ENCODE results near the gene APEX2. TPM values are rescaled to one million over a fixed set of nuclear protein-coding genes. Genes with fewer than 3 reads are reported as not detected.

APEX2 gene, protein sequence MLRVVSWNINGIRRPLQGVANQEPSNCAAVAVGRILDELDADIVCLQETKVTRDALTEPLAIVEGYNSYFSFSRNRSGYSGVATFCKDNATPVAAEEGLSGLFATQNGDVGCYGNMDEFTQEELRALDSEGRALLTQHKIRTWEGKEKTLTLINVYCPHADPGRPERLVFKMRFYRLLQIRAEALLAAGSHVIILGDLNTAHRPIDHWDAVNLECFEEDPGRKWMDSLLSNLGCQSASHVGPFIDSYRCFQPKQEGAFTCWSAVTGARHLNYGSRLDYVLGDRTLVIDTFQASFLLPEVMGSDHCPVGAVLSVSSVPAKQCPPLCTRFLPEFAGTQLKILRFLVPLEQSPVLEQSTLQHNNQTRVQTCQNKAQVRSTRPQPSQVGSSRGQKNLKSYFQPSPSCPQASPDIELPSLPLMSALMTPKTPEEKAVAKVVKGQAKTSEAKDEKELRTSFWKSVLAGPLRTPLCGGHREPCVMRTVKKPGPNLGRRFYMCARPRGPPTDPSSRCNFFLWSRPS
- polyA plus RNA-seq (2012; ENCODE audit: insufficient read depth, insufficient read length, low read depth), result 30.5 TPM

DNA sequence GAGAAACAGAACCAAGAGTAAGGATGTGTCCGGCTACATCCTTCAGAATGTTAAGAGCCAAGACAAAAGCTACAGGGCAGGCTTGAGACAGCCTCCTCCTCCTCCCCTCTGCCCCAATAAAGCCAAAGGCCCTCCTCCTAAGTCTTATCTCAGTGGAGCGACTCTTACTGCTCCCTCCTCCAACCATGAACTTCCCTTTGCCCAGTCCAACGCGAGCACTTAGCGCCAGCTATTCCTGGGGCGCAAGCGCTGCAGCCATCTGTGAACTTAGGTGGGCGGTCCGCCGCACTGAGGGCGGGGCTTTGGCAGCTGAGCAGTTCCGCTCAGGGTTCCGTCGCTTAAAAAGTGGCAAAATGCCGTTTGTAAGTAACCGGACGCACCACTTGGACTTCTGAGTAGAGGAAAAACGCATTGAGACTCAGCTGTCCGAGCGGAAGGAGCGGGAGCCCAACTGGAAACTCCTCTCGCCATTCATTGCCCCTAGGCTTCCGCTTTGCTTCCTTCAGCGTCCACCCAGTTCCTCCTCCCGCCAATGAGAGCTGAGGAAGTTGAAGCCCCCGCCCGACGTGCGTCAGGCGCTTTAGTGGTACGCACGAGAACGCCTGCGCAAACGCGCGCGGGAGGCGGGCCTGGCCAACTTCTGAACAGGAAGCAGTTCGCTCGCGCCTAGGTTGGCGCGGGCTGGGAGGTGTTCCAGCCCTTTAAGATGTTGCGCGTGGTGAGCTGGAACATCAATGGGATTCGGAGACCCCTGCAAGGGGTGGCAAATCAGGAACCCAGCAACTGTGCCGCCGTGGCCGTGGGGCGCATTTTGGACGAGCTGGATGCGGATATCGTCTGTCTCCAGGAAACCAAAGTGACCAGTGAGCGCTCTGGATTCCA, at the start of gene APEX2:
APEX2 (plus strand) TSS at position 647 of the 882 bp plus-strand sequence; CDS start at position 707, 60 bp downstream.
- H3K4me1 ChIP-seq, result no peaks in the 10 kb centered on the region
- H3K4me3 ChIP-seq (ENCODE audit: low read depth, low read length), result peak within 1 kb of the TSS; percentile 78
- H3K36me3 ChIP-seq, result peaks cover 6% of the 10 kb centered on the region
- TF ChIP-seq, protein P1, sequence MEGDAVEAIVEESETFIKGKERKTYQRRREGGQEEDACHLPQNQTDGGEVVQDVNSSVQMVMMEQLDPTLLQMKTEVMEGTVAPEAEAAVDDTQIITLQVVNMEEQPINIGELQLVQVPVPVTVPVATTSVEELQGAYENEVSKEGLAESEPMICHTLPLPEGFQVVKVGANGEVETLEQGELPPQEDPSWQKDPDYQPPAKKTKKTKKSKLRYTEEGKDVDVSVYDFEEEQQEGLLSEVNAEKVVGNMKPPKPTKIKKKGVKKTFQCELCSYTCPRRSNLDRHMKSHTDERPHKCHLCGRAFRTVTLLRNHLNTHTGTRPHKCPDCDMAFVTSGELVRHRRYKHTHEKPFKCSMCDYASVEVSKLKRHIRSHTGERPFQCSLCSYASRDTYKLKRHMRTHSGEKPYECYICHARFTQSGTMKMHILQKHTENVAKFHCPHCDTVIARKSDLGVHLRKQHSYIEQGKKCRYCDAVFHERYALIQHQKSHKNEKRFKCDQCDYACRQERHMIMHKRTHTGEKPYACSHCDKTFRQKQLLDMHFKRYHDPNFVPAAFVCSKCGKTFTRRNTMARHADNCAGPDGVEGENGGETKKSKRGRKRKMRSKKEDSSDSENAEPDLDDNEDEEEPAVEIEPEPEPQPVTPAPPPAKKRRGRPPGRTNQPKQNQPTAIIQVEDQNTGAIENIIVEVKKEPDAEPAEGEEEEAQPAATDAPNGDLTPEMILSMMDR (IDR thresholded peaks at IDR 0.05; ENCODE audit: low read depth, low read length), result no peak
- peak; percentile 90 for DNase-seq
- no peaks in the 10 kb centered on the region for H3K27me3 ChIP-seq
- H3K9me3 ChIP-seq, result no peaks in the 10 kb centered on the region

DNA sequence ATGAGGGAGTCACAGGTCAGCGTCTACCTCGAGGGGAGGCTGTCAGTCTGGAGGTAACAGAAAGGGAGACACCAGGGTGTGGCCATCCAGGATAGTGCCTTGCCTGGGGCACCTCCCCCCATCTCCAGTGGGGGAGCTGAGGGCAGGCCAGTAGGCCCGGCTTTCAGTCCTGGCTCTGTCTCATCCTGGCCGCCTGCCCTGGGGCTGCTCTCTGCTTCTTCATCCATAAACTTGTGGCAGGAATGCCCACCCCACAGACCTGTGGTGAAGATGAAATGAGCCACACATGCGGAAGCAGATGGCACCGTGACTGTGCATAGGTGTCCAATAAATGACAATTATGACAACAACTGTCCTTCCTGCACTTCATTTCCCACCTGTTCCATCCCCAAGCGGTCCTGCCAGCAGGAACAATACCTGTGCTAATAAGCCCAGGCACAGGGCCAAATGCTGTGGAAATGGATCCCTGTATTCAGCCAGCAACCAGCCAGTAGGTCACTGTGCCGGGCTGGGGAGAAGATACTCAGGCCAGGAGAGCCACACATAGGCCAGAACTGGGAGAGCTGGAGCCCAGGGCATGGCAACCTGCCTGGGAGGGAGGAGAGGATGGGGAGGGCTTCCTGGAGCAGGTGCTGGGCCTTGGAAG, 49.3 kb upstream of the APEX2 start:
- no peak overlapping the region for H3K4me3 ChIP-seq (ENCODE audit: low read depth, low read length)
- DNase-seq, result peak; percentile 47
- H3K4me1 ChIP-seq, result peaks cover 3% of the 10 kb centered on the region; the same call in 1 of the 2 replicates
- H3K36me3 ChIP-seq, result no peaks in the 10 kb centered on the region
- H3K9me3 ChIP-seq, result no peaks in the 10 kb centered on the region
- H3K27me3 ChIP-seq, result no peaks in the 10 kb centered on the region
- TF ChIP-seq, protein P1 (IDR thresholded peaks at IDR 0.05; ENCODE audit: low read depth, low read length), result no peak

GRCh38 chrX:54961750-54962149, 38.4 kb upstream of the APEX2 start:
- TF ChIP-seq, protein P1 (IDR thresholded peaks at IDR 0.05; ENCODE audit: low read depth, low read length), result no peak
- H3K4me3 ChIP-seq (ENCODE audit: low read depth, low read length), result no peak overlapping the region
- H3K27me3 ChIP-seq, result no peaks in the 10 kb centered on the region
- no peak for DNase-seq
- no peaks in the 10 kb centered on the region for H3K36me3 ChIP-seq
- H3K4me1 ChIP-seq, result no peaks in the 10 kb centered on the region
- H3K9me3 ChIP-seq, result no peaks in the 10 kb centered on the region

DNA sequence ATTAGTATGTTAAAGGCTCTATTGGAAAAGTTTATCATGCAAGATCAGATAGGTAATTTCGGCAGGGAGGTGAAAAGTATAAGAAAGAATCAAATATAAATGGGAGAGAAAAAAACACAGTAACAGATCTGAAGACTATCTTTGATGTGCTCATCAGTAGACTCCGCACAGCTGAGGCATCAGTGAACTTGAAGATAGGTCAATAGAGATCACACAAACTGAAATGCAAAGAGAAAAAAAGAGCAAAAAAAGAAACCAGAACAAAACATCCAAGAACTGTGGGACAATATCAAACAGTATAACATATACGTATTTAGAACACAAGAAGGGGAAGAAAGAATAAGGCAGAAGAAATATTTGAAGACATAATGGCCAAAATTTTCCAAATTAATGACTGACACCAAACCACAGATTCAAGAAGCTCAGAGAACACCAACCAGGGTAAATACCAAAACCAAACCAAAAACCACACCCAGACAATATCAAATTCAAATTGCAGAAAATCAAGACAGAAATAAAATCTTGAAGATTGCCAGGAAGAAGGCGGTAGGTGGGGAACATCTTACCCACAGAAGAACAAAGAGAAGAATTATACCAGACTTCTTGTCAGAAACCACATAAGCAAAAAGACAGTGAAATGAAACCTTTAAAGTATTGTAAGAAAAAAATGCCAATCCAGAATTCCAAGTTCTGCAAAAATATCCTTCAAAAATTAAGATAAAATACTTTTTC, 35.2 kb upstream of the APEX2 start:
- Histone ChIP-seq H3K36me3 (no peaks in the 10 kb centered on the region), H3K9me3 (no peaks in the 10 kb centered on the region), H3K4me1 (no peaks in the 10 kb centered on the region), H3K4me3 (ENCODE audit: low read depth, low read length) (no peak overlapping the region), H3K27me3 (no peaks in the 10 kb centered on the region)
- TF ChIP-seq, protein P1 (IDR thresholded peaks at IDR 0.05; ENCODE audit: low read depth, low read length), result no peak
- no peak for DNase-seq

DNA sequence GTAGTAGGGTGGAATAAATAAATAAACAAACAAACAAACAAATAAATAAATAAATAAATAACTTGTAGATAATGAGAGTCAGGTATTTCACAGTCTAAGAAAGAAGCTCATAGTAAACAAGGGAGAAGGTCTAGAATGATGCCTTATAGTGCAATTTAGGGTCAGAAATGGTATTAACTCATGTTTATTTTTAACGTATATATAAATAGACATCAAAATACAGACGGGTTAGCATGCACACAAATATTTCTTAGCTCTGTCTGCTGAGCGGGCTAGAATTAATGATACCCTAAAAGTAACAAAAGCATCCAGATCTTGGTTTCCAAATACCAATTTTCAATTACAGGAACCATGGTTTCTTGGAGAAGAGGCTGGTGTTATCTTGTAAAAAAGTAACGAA, 22.8 kb upstream of the APEX2 start:
- Histone ChIP-seq H3K36me3 (no peaks in the 10 kb centered on the region), H3K9me3 (no peaks in the 10 kb centered on the region), H3K4me3 (ENCODE audit: low read depth, low read length) (no peak overlapping the region), H3K27me3 (no peaks in the 10 kb centered on the region), H3K4me1 (no peaks in the 10 kb centered on the region)
- TF ChIP-seq, protein P1 (IDR thresholded peaks at IDR 0.05; ENCODE audit: low read depth, low read length), result no peak
- DNase-seq, result no peak

All from BE2C (cell line).